ENCODE measurements around the gene RRAD.

RRAD gene

GRCh38 chr16:66888647-66889615 is 36.4 kb downstream of the RRAD start:
- Mint-ChIP-seq H3K4me3 (no peak overlapping the region), H3K9me3 (no peaks in the 10 kb centered on the region), H3K27ac (no peak overlapping the region), H3K27me3 (ENCODE audit: low read depth) (no peaks in the 10 kb centered on the region), H3K4me1 (ENCODE audit: low read depth) (peaks cover 29% of the 10 kb centered on the region), H3K36me3 (ENCODE audit: low read depth) (peaks cover 37% of the 10 kb centered on the region)
- DNase-seq (ENCODE audit: low spot score), result no peak

- no peak overlapping the region for H3K4me3 Mint-ChIP-seq
- peaks cover 34% of the 10 kb centered on the region for H3K36me3 Mint-ChIP-seq (ENCODE audit: low read depth)
- H3K27me3 Mint-ChIP-seq (ENCODE audit: low read depth), result no peaks in the 10 kb centered on the region
- DNase-seq (ENCODE audit: low spot score), result no peak
- H3K4me1 Mint-ChIP-seq (ENCODE audit: low read depth), result peaks cover 27% of the 10 kb centered on the region
- no peak overlapping the region for H3K27ac Mint-ChIP-seq
- H3K9me3 Mint-ChIP-seq, result no peaks in the 10 kb centered on the region
These were observed 38.4 kb downstream of the RRAD start for GRCh38 chr16:66886914-66887313.

GRCh38 chr16:66886321-66886720 is 39.0 kb downstream of the RRAD start:
- Mint-ChIP-seq H3K9me3 (no peaks in the 10 kb centered on the region), H3K36me3 (ENCODE audit: low read depth) (peaks cover 32% of the 10 kb centered on the region), H3K27me3 (ENCODE audit: low read depth) (no peaks in the 10 kb centered on the region), H3K4me3 (no peak overlapping the region), H3K4me1 (ENCODE audit: low read depth) (peaks cover 32% of the 10 kb centered on the region), H3K27ac (no peak overlapping the region)
- no peak for DNase-seq (ENCODE audit: low spot score)

GRCh38 chr16:66885491-66885890 is 39.8 kb downstream of the RRAD start:
- no peak overlapping the region for H3K4me3 Mint-ChIP-seq
- peaks cover 33% of the 10 kb centered on the region for H3K4me1 Mint-ChIP-seq (ENCODE audit: low read depth)
- no peak for DNase-seq (ENCODE audit: low spot score)
- no peaks in the 10 kb centered on the region for H3K9me3 Mint-ChIP-seq
- H3K27ac Mint-ChIP-seq, result no peak overlapping the region
- H3K36me3 Mint-ChIP-seq (ENCODE audit: low read depth), result peaks cover 31% of the 10 kb centered on the region
- H3K27me3 Mint-ChIP-seq (ENCODE audit: low read depth), result no peaks in the 10 kb centered on the region

- DNase-seq (ENCODE audit: low spot score), result no peak
- no peak overlapping the region for H3K4me3 Mint-ChIP-seq
- peaks cover 51% of the 10 kb centered on the region for H3K4me1 Mint-ChIP-seq (ENCODE audit: low read depth)
- no peak overlapping the region for H3K27ac Mint-ChIP-seq
- H3K27me3 Mint-ChIP-seq (ENCODE audit: low read depth), result no peaks in the 10 kb centered on the region
- H3K9me3 Mint-ChIP-seq, result no peaks in the 10 kb centered on the region
- peaks cover 25% of the 10 kb centered on the region for H3K36me3 Mint-ChIP-seq (ENCODE audit: low read depth)
These were observed 42.6 kb downstream of the RRAD start for GRCh38 chr16:66882702-66883101.

GRCh38 chr16:66881964-66882508 is 43.3 kb downstream of the RRAD start:
- peaks cover 48% of the 10 kb centered on the region for H3K4me1 Mint-ChIP-seq (ENCODE audit: low read depth)
- H3K27me3 Mint-ChIP-seq (ENCODE audit: low read depth), result no peaks in the 10 kb centered on the region
- peak overlapping the region; percentile 79 for H3K4me3 Mint-ChIP-seq
- no peak for DNase-seq (ENCODE audit: low spot score)
- H3K36me3 Mint-ChIP-seq (ENCODE audit: low read depth), result peaks cover 24% of the 10 kb centered on the region
- peak overlapping the region; percentile 8 for H3K27ac Mint-ChIP-seq
- no peaks in the 10 kb centered on the region for H3K9me3 Mint-ChIP-seq

- no peaks in the 10 kb centered on the region for H3K27me3 Mint-ChIP-seq (ENCODE audit: low read depth)
- no peak overlapping the region for H3K27ac Mint-ChIP-seq
- DNase-seq (ENCODE audit: low spot score), result no peak
- peaks cover 44% of the 10 kb centered on the region for H3K4me1 Mint-ChIP-seq (ENCODE audit: low read depth)
- peak overlapping the region; percentile 79 for H3K4me3 Mint-ChIP-seq
- H3K9me3 Mint-ChIP-seq, result no peaks in the 10 kb centered on the region
- H3K36me3 Mint-ChIP-seq (ENCODE audit: low read depth), result peaks cover 19% of the 10 kb centered on the region
These were observed 43.8 kb downstream of the RRAD start for GRCh38 chr16:66881560-66881959.

- peak overlapping the region; percentile 36 for H3K27ac Mint-ChIP-seq
- DNase-seq (ENCODE audit: low spot score), result peak; percentile 25
- no peaks in the 10 kb centered on the region for H3K27me3 Mint-ChIP-seq (ENCODE audit: low read depth)
- peaks cover 45% of the 10 kb centered on the region for H3K4me1 Mint-ChIP-seq (ENCODE audit: low read depth)
- peaks cover 15% of the 10 kb centered on the region for H3K36me3 Mint-ChIP-seq (ENCODE audit: low read depth)
- peaks cover 4% of the 10 kb centered on the region for H3K9me3 Mint-ChIP-seq
- peak overlapping the region; percentile 79 for H3K4me3 Mint-ChIP-seq
These were observed 44.3 kb downstream of the RRAD start for GRCh38 chr16:66881014-66881417.

GRCh38 chr16:66880288-66881013 is 44.9 kb downstream of the RRAD start, which contains the start of gene PDP2:
TSS of gene PDP2 (plus strand) at chr16:66880515. CDS start at chr16:66884285, 3,770 bp downstream.
- peak within 1 kb of the TSS; percentile 100 for H3K4me3 Mint-ChIP-seq
- peak within 1 kb of the TSS; percentile 98 for H3K27ac Mint-ChIP-seq
- peaks cover 42% of the 10 kb centered on the region for H3K4me1 Mint-ChIP-seq (ENCODE audit: low read depth)
- DNase-seq (ENCODE audit: low spot score), result peak; percentile 93
- no peaks in the 10 kb centered on the region for H3K27me3 Mint-ChIP-seq (ENCODE audit: low read depth)
- H3K9me3 Mint-ChIP-seq, result peaks cover 5% of the 10 kb centered on the region
- H3K36me3 Mint-ChIP-seq (ENCODE audit: low read depth), result peaks cover 12% of the 10 kb centered on the region

- Mint-ChIP-seq H3K27me3 (ENCODE audit: low read depth) (no peaks in the 10 kb centered on the region), H3K36me3 (ENCODE audit: low read depth) (peaks cover 2% of the 10 kb centered on the region), H3K27ac (peak overlapping the region; percentile 66), H3K4me1 (ENCODE audit: low read depth) (peaks cover 52% of the 10 kb centered on the region), H3K9me3 (peaks cover 5% of the 10 kb centered on the region), H3K4me3 (peak overlapping the region; percentile 45)
- DNase-seq (ENCODE audit: low spot score), result peak; percentile 85
These were observed 47.3 kb downstream of the RRAD start for GRCh38 chr16:66878067-66878466.

GRCh38 chr16:66874079-66874775 is 51.1 kb downstream of the RRAD start:
- H3K4me3 Mint-ChIP-seq, result peak overlapping the region; percentile 50
- peaks cover 42% of the 10 kb centered on the region for H3K4me1 Mint-ChIP-seq (ENCODE audit: low read depth)
- peak overlapping the region; percentile 94 for H3K27ac Mint-ChIP-seq
- peak; percentile 19 for DNase-seq (ENCODE audit: low spot score)
- H3K27me3 Mint-ChIP-seq (ENCODE audit: low read depth), result no peaks in the 10 kb centered on the region
- peaks cover 5% of the 10 kb centered on the region for H3K9me3 Mint-ChIP-seq
- no peaks in the 10 kb centered on the region for H3K36me3 Mint-ChIP-seq (ENCODE audit: low read depth)

- peaks cover 5% of the 10 kb centered on the region for H3K9me3 Mint-ChIP-seq
- H3K36me3 Mint-ChIP-seq (ENCODE audit: low read depth), result no peaks in the 10 kb centered on the region
- H3K27me3 Mint-ChIP-seq (ENCODE audit: low read depth), result no peaks in the 10 kb centered on the region
- no peak for DNase-seq (ENCODE audit: low spot score)
- H3K27ac Mint-ChIP-seq, result peak overlapping the region; percentile 94
- peaks cover 40% of the 10 kb centered on the region for H3K4me1 Mint-ChIP-seq (ENCODE audit: low read depth)
- no peak overlapping the region for H3K4me3 Mint-ChIP-seq
These were observed 51.7 kb downstream of the RRAD start for GRCh38 chr16:66873685-66874055.

GRCh38 chr16:66872943-66873684 is 52.2 kb downstream of the RRAD start:
- Mint-ChIP-seq H3K27me3 (ENCODE audit: low read depth) (no peaks in the 10 kb centered on the region), H3K9me3 (peaks cover 5% of the 10 kb centered on the region), H3K4me1 (ENCODE audit: low read depth) (peaks cover 34% of the 10 kb centered on the region), H3K27ac (peak overlapping the region; percentile 90), H3K36me3 (ENCODE audit: low read depth) (no peaks in the 10 kb centered on the region), H3K4me3 (peak overlapping the region; percentile 87)
- DNase-seq (ENCODE audit: low spot score), result peak; percentile 97
